Activated CD4-positive, alpha-beta T cell treated with anti-CD3 and anti-CD28 coated beads for 1 hour (primary cell): Measurements from ENCODE around the gene GABRB3.

ENCODE experiments used
- DNase-seq: peaks from one replicate; pipeline ENCODE4 v3.0.0-alpha.2; 2020

Gene GABRB3

DNA sequence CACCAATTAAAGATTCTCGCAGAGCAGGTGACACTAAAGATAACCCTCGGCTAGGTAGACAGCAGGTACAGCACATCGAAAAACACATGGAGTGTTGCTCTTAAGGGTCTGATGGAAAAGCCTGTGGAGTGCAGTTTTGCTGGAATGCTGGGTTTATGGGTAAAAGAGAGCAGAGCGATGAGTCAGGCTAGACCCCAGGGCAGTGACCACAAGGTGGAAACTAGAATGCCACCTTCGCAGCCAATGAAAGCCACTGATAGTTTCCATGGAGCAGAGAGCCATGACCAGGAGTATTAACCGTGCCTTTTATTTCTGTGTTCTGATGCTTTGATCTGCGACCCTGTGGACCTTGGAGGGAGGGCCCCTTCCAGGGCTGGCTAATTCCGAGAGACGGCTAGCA lies 149.8 kb downstream of the GABRB3 start:
- DNase-seq: no peak

DNA sequence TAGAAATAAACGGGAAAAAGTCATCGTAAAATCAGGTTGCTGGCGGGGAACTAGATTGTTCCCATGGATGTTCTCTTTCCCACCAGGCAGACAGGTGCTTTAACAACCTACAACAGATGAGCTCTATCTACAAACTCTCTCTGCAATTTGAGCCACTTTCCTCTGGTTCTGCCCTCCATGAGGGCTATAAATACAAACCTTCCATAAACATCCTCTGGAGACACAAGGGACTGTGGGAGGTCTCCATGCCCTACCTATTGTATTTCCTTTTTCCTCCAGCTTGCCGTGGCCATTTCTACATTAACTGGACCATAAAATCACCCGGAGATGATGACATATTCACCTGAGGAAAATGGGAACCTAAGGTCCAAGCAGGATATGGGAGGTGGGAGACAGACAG lies 151.1 kb downstream of the GABRB3 start:
- DNase-seq: no peak

DNA sequence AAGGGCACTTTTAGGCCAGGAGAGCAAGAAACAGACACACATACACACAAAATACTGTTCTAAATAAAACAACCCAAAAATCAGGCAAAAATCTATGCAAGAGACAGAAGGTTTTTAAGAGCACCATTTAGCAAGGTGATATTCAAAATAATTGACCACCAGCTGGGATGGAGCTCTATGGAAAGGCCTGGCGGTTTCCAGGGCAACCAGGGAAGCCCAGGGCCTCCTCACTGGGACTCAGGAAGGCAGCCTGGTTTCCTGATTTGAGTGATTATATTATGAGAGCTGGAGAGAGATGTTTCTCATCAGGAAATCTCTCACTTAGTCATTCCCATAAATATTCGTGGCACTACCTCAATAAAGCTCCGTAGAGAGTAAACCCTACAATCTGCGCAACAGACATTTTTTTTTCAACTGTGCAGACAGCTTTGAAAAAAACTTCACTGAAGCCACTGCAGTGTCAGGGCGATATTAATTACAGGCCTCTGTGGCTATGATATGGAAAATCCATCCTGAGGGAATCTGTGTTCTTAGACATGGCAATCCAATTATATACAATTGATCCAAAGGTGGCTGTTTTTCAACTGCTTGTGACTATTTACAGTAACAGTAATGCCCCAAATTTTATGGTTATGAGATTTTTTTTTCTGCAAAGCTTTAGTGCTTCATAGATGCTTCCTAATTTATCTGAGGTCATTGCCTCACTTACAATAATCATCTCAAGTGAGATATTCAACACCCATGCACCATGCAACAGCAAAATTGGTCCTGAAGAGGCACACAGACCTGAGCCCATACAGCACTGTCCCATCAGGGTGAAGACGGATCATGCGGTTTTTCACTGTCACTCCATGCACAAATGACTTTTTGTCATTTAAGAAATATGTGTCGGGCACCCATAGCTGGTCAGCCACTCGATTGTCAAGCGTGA lies 152.1 kb downstream of the GABRB3 start:
- no peak for DNase-seq

DNA sequence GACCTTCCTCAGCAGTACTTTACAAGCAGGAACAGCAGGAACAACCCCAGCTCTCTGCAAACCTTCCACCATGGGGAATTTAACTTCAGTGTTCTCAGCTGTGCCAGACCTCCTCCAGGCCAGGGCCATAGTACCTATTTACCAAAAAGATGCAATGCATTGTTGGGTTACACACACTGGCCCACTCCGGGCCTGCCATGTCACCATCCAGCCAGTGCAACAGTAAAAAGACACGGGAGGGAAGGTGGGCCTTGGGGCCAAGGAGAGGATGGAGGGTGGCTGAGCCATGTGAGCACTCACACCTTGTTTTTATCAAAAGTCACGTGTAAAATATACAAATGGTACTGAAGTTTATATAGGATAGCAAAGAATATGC lies 157.0 kb downstream of the GABRB3 start:
- no peak for DNase-seq

DNA sequence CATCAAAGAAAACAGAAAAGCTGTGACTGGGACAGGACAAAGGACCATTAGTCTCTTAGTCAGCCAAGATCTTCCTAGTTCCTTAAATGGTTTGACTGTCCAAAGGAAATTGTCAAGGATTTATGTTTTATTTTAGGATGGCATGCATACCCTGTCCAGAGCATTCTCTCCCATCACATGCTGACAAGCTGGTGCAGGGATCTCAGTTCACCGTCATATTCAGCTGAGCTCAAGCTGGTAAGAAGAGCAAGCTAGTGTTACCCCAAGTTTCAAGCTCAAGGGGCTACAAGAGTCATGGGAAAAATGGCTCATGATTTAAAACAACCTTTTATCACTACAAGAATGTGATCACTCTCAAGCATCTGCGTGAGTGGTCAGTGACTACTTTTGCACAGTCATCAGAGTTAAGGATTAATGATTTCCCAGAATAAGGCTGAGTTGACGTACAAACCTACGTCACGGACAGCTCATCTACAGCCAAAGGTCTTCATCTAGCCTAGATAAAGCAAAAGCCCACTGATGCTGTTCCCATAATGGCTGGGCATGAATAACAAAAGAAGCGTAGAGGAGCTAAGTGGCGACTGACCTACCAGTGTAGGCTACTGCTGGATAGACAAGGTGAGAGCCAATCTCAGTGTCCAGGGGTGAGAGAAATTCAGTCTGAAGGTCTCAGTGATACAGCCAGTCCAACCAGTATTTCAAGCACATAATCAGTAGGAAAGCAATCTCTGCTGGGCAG lies 157.5 kb downstream of the GABRB3 start:
- no peak for DNase-seq

DNA sequence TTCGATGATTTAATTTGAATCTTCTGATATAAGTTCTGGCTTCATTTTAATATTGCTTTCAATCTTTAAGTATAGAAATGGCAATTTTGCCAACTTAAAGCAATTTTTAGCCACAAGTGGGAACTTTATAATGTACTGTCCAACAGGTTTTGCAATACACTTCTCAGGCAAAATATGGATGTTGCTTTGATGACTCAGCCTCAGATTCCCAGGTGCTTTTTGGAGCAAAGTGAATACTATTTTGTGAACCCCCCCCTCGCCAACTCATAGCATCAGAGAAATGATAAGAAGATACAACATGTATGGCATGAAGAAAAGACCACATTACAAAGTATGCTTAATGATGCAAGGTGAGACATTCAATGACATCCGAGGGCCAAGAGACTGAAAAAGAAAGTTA lies 158.1 kb downstream of the GABRB3 start:
- DNase-seq: no peak

DNA sequence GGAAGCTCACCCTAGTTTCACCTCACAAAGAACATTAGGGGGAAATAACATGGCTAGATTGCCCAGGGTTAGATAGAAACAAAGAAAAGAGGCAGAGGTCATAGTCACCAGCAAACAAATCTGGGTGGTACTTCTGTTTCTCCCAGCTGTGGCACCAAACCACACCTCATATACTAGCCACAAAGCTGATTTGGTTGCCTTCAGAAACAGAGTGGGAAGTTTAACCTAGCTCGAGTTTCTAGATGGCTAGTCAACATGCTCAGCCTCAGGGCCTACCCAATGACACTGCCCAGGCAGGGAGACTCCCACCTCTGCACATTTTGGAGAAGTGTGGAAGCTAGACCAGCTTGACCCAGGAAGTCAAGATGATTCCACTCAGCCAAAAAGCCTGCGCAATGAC lies 174.2 kb downstream of the GABRB3 start:
- DNase-seq: no peak

DNA sequence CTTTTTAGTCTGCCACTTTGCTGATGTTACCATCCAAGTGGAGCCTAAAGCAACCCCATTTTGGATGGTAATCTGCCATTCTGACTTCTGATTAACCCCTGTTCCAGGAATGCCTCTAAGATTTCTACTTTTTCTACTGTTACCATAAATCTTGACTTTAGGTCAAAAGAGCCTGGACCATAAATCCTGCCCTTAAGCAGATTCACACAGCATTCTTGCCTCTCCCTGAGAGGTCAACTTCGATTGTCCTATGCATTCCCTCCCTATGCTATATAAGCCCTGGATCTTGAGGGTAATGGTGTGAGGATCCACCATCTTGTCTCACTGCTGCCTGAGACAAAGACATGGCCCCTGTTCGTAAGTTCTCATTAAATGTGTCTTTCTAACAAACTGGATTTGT lies 177.3 kb downstream of the GABRB3 start:
- no peak for DNase-seq

DNA sequence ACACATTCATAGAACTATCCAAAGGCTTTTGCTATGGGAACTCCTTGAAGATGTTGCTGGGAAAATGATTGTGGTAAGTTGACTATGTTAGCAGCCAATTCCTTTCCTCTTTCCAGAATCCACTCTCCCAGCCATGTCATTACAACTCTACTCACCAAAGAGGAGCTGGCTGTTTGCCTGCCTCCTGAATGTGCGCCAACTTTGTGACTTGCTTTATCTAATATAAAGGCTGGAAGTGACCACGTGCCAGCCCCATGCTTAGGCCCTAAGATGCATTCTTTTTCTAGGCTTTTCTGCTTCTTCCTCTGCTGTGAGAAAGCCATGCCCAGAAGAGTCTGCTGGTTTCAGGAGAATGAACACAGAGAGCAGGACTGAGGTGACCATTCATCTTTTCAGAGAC lies 182.2 kb downstream of the GABRB3 start:
- DNase-seq: no peak

DNA sequence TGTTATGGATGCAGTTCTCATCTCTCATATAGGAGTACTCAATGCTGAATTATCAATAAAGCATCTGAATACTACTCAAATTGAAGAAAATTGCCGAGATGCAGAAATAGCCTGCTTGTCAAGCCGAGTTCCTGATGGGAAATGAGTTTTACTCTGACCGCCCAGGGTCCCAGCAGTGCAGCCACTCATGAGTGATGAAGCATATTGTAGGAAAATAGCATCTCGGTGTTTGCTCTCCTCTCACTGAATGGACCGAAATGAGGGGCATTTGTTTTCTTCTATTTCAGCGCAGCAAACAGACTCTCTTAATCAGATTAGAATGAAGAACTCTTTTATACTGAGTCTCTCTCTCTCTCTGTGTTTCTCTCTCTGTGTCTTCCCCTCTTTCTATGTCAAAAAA lies 190.0 kb downstream of the GABRB3 start:
- no peak for DNase-seq

DNA sequence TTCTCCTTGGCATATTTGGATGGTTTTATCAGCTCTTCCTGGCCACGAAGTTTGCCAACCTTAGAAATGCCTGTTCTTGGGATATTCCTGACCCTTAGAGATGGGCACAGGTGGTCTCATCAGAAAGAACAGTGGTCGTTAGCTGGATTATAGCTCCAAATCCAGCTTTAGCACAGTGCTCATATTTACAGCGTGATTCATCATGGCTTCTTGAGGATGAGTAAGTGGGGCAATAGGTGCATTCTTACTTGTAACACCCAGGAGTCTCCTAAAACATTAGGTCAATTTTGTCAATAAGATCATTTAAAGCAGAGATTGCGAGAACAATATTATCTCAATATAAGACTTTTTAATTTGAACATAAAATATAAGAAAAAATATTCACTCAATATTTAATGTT lies 191.9 kb downstream of the GABRB3 start:
- no peak for DNase-seq

DNA sequence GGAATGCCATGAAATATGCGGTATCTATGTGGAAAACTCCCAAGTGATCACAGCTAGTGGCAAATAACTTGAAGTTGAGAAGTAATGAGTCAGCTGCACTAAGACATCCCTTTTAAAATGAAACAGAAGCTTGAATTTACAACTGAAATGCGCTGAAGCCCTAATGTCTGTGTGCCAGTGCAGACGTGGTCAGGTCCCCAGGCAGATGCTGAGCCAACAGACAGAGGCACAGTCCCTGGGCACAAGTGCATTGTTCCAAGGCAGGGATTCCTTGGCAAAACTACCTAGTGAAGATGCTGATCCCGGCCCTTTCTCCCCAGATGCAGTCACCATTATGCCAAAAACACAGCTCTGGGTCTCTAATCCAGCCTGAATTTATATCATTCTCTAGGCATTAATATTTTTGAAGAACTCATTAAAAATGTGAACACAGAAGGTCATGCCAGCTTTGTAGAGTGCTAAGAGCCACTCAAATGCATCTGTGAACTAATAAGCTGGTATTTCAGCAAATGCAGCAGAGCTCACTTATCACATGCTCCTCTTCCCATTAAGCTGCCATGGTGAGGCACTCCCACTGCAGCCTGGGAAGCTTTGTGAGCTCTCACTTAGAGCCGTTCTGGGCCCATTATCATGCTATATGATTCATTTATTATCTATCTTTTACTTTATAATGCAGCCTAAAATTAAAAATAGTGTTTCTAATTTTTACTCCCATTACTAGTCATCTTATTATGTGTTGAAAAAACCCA lies 200.1 kb downstream of the GABRB3 start:
- DNase-seq: no peak

DNA sequence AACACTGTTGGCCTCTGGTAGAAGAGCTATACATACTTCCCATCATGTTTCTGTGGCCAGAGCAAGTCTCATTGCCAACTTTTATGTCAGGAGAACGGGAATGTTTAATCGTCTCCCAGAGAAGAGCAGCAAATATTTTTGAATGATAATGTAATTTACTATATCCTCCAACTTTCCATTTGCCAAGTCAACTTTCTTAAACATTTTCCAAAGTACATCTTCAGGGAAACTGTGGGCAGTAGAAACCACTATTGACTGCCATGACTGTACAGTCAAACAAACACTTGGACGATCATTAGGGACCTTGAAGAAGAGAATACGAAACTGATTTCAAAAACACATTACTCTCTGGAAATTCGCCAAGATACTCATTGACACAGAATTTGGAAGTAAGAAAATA lies 201.5 kb downstream of the GABRB3 start:
- DNase-seq: no peak

DNA sequence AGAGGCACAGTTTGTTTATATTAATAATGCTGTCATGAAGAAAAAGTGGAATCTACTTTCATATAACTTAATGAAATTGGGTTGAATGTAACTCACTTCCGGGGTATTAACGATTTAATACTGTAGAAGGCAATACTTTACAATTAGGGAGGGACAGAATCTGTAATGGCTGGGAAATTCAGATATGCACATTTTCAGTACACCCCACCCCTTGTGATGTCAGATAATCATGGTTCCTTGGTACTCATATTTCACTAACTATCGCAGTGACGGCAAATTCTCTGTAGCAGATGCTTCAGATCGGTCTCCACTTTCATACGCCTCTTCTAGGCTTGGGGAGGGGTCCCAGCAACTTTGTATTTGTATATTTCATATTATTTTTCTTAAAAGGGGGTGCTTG lies 207.3 kb downstream of the GABRB3 start:
- DNase-seq: no peak

DNA sequence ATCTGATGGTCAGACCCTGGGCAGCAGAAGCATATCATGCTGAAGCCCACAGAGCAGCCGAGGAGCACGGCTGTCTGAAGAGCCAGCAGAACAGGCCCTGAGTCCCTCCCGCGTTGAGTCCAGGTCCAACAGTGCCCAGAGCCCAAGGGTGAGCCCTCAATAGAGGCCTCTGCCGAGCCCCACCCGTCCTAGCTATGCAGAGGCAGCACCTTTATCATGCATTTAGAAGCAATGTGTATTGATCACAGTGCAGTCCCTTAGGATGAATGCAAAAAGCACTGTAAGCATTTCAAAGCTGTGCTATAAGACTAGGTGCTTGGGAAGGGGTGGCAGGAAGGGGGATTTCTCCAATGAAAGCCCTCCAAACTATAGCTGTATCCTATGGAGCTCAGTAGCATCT lies 208.5 kb downstream of the GABRB3 start:
- DNase-seq: no peak

DNA sequence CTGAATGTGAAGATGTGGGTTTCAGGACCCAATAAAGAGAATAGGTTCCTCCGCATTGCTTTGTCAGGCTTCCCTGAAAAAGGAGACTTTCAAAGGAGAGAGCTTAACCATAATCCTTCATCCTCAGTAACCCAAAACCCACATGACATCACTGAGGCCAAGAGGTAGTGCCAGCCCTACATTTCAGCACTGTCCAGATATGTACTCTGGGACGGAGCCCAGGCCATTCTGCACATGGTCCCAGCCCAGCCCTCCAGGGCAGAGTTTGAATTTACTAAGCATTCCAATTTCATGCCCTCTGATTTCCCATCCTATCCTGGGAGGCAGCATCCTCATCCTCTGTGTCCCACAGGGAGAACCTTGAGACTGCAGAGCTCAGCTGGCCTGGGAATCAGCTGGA lies 210.5 kb downstream of the GABRB3 start:
- no peak for DNase-seq

DNA sequence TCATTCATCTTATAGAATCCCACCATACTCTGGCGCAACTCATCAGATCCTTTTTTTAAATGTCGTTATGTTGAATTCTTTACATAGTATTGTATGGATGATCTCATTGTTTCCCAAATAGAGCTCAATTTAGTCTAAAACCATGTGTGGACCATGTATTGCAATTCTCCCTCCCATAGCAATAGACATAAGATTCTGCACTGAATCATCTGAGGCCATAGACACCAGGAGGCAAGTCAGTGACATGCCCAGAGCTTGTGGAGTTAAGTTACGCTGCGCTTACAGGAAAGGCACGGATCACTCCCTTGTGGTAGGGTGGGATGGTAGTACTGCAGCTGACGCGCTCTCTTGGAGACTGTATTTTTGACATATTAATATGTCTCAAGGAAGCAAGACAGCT lies 211.0 kb downstream of the GABRB3 start:
- no peak for DNase-seq

DNA sequence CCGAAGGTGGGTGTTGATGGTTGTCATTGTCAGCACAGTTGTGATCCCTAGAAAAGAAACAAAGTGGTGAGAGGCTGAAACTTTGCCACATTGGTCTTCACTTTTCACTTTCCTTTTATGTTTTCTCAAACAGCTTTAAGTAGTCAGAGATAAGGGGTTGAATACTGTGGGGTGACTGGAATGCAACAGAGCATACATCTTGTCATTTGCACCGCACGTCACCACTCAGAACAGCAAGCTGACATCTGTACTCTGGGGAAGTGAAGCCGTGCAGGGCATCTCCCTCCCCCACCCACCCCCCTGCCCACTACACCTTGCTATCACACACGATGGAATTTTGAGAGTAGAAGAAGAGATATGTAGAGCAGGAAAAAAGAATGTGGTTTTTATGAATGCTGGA lies 211.7 kb downstream of the GABRB3 start:
- no peak for DNase-seq

DNA sequence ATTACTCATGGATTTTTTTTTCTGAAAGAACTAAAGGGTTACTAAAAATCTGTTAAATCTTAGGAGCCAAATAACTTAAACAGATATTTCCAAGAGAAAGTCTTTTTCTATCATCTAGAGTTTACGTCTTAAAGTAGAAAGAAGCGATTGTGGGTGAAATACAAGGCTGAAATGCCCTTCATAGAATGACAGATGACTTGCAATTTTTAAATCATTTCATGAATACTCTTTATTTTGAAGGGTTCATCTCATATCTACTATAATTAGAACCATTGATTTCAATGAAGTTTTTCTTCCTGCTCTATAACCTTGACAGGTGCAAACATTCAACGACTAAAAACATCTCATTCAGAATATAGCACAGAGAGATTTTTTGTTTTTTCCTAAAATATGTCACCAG lies 217.0 kb downstream of the GABRB3 start:
- DNase-seq: no peak

DNA sequence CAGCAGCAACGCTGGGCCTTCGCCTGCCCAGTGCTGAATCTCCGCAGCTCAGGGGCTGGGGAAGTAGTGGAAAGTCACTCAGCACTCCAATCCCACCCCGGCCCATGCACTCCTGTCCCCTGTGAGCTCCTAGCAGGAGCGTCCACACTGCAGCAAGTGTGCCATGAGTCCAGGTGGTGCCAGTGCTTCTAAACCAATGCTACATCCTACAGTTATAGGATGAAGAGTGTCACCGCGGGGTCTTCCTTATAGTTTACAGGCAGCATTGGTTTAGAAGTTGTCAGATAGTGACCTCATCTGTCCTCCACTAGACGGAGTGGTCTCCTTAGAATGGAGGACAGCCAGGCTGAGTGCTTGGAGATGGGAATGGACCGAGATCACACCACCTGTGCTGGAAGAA lies 221.4 kb downstream of the GABRB3 start:
- no peak for DNase-seq

DNA sequence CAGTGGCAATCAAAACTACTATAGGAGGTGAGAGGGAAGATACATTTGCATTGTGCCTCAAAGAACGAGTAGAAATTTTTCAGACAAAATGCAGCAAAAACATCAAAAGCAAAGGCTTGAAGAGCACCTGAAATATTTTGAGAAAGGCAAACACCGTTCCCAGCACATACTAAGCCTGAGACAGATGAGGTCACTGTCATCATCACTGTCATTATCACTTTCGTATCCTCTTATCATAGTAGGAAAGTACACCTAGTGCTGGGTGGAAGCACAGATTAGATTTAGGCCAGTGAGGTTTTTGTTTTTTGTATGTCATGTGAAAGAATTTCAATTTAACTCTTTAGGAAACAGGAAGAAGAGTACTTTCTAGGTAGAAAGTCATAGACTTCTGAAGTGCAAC lies 222.0 kb downstream of the GABRB3 start:
- DNase-seq: no peak

DNA sequence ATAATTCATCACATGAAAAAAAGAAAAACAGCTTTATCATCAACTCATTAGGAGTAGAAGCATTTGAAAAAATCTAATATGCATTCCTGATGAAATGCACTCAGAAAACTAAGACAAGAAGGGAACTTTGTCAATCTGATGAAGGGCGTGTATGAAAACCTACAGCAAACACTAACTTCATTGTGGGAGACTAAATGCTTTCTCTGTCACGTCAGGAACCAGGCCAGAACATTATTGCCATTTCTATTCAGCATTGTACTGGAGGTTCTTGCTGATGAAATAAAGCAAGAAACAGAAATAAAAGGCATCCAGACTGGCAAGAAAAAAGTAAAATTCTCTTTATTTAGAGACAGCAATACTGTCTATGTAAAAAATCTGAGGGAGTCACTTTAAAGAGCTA lies 235.2 kb downstream of the GABRB3 start:
- no peak for DNase-seq

DNA sequence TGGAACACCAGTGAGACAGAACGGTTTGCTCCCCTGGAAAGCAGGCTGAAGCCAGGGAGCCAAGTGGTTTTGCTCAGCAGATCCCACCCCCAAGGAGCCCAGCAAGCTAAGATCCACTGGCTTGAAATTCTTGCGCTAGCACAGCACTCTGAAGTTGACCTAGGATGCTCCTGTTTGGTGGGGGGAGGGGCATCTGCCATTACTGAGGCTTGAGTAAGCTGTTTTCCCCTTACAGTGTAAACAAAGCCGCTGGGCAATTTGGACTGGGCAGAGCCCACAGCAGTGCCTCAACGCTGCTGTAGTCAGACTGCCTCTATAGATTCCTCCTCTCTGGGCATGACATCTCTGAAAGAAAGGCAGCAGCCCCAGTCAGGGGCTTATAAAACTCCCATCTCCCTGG lies 241.4 kb downstream of the GABRB3 start:
- no peak for DNase-seq

DNA sequence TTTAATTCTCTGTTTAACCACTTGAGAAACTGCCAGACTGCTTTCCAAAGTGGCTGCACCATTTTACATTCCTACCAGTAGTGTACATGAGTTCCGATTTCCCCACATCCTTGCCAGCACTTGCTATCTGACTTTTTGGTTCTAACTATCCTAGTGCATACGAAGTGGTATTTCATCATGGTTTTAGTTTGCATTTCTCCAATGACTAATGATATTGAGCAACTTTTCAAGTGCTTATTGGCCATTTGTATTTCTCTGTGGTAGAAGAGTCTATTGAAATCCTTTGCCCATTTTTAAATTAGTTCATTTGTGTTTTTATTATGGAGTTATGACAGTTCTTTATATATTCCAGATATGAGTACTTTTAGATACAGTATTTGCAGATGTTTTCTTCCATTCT lies 247.8 kb downstream of the GABRB3 start:
- DNase-seq: no peak
